Activated T-helper 9 cell treated with anti-CD3 and anti-CD28 coated beads, Interleukin-2, amount 50 U/mL, for 16 hours (primary cell): ENCODE results near the gene CCDC73.
"Not testable (repeated sequence)": the region's sequence is repeated elsewhere in the genome, so short reads cannot be mapped to it uniquely, and the experiment has no call there.

Experiments used
- DNase-seq: peaks from one replicate; pipeline ENCODE4 v3.0.0-alpha.2; 2020; ENCODE audit warnings: low read depth

The CCDC73 gene

GRCh38 chr11:32705309-32706033 is 89.0 kb downstream of the CCDC73 start:
- DNase-seq: no peak

- DNase-seq: no peak
These were observed 89.7 kb downstream of the CCDC73 start for GRCh38 chr11:32704775-32705174.

GRCh38 chr11:32704261-32704660 is 90.2 kb downstream of the CCDC73 start:
- no peak for DNase-seq

- DNase-seq: no peak
These were observed 92.8 kb downstream of the CCDC73 start for GRCh38 chr11:32701616-32702015.

GRCh38 chr11:32698579-32698978 is 95.9 kb downstream of the CCDC73 start:
- no peak for DNase-seq

GRCh38 chr11:32671051-32671450 is 123.4 kb downstream of the CCDC73 start:
- DNase-seq: no peak

GRCh38 chr11:32659672-32660071 is 134.8 kb downstream of the CCDC73 start:
- no peak for DNase-seq

GRCh38 chr11:32658639-32659406 is 135.6 kb downstream of the CCDC73 start:
- no peak for DNase-seq

- no peak for DNase-seq
These were observed 150.9 kb downstream of the CCDC73 start for GRCh38 chr11:32643526-32643925.

GRCh38 chr11:32641361-32641760 is 153.1 kb downstream of the CCDC73 start:
- DNase-seq: no peak

GRCh38 chr11:32635819-32636218 is 158.6 kb downstream of the CCDC73 start:
- DNase-seq: no peak

- DNase-seq: no peak
These were observed 163.6 kb downstream of the CCDC73 start for GRCh38 chr11:32630844-32631243.

GRCh38 chr11:32616903-32617302 is 177.6 kb downstream of the CCDC73 start:
- no peak for DNase-seq

GRCh38 chr11:32615422-32615821 is 179.0 kb downstream of the CCDC73 start:
- no peak for DNase-seq

GRCh38 chr11:32613500-32614151 is 180.8 kb downstream of the CCDC73 start:
- DNase-seq: no peak

- no peak for DNase-seq
These were observed 183.6 kb downstream of the CCDC73 start for GRCh38 chr11:32610797-32611352.

GRCh38 chr11:32608826-32609225 is 185.6 kb downstream of the CCDC73 start:
- not testable (repeated sequence) for DNase-seq

- no peak for DNase-seq
These were observed 188.2 kb downstream of the CCDC73 start for GRCh38 chr11:32606220-32606619.

- no peak for DNase-seq
These were observed 191.6 kb downstream of the CCDC73 start for GRCh38 chr11:32602657-32603415.

- no peak for DNase-seq
These were observed 196.5 kb downstream of the CCDC73 start for GRCh38 chr11:32597921-32598320.

GRCh38 chr11:32596114-32596513 is 198.3 kb downstream of the CCDC73 start:
- not testable (repeated sequence) for DNase-seq

- DNase-seq: no peak
These were observed 200.2 kb downstream of the CCDC73 start for GRCh38 chr11:32594272-32594671.
